H1 (cell line): Measurements from ENCODE around the gene MYO16. TPM values are rescaled to one million over a fixed set of nuclear protein-coding genes. Genes with fewer than 3 reads are reported as not detected.

ENCODE experiments used
- CTCF ChIA-PET: fragments of 300-600 bp; sonication (Branson Sonifier 250); formaldehyde crosslinking; loops from one replicate; lab custom pipeline; 2021; ENCODE audit not compliant: partially characterized antibody; lab: Charles Lee
- POLR2A ChIA-PET: fragments of 300-600 bp; sonication (Branson Sonifier 250); formaldehyde crosslinking; loops from one replicate; lab custom pipeline; 2021; ENCODE audit warnings: inconsistent platforms; ENCODE audit not compliant: partially characterized antibody; lab: Charles Lee
- DNase-seq, 2 experiments: peaks; one replicate each; pipeline versions ENCODE4 v3.0.0 to v3.0.0-alpha.2; 2010 to 2022; ENCODE audit warnings: low spot score in 2 of 2, low read depth in 1 of 2, mixed read lengths in 1 of 2
- FAIRE-seq: peaks from 2 replicates; lab custom pipeline; 2011; peaks lifted over from hg19 to GRCh38; lab: Jason Lieb, UNC
- H2AFZ ChIP-seq: 2 replicates; pipeline ENCODE4 v1.8.1; 2012; ENCODE audit warnings: low read length, inconsistent platforms
- H2AK5ac ChIP-seq: 2 replicates; pipeline ENCODE4 v1.6.1; 2013; ENCODE audit warnings: low read depth, low read length
- H2BK120ac ChIP-seq: replicated peaks from 2 replicates; pipeline ENCODE3; 2013; ENCODE audit warnings: low read depth, low read length, inconsistent platforms
- H2BK12ac ChIP-seq: 2 replicates; pipeline ENCODE4 v1.6.1; 2013; ENCODE audit warnings: low read depth, low read length
- H2BK15ac ChIP-seq: 2 replicates; pipeline ENCODE4 v1.6.1; 2013; ENCODE audit warnings: low read length
- H2BK20ac ChIP-seq: 2 replicates; pipeline ENCODE4 v1.6.1; 2013; ENCODE audit warnings: low read length
- H2BK5ac ChIP-seq: 2 replicates; pipeline ENCODE4 v1.6.1; 2013; ENCODE audit warnings: low read depth, low read length
- H3K14ac ChIP-seq: 2 replicates; pipeline ENCODE4 v1.6.1; 2013; ENCODE audit warnings: inconsistent platforms; ENCODE audit not compliant: insufficient read length
- H3K18ac ChIP-seq: 2 replicates; pipeline ENCODE4 v1.6.1; 2013; ENCODE audit warnings: low read length; ENCODE audit errors: extremely low read depth
- H3K23ac ChIP-seq: 2 replicates; pipeline ENCODE4 v1.6.1; 2013; ENCODE audit warnings: inconsistent platforms; ENCODE audit not compliant: insufficient read length
- H3K23me2 ChIP-seq: 2 replicates; pipeline ENCODE4 v1.6.1; 2013; ENCODE audit warnings: low read depth, low read length
- H3K27ac ChIP-seq: 2 replicates; pipeline ENCODE4 v1.6.1; 2011; ENCODE audit warnings: low read depth, low read length, inconsistent platforms
- H3K27me3 ChIP-seq, 4 experiments: replicated peaks in 1 of 4; 1 replicate in 1 of 4; 2 replicates in 3 of 4; pipeline versions ENCODE4 v1.6.1 to v1.8.1; 2011 to 2013; ENCODE audit warnings: low read length in 3 of 4, mild to moderate bottlenecking in 3 of 4, inconsistent platforms in 2 of 4, mixed read lengths in 2 of 4, moderate library complexity in 1 of 4; ENCODE audit not compliant: control insufficient read depth in 3 of 4, insufficient read depth in 3 of 4; ENCODE audit errors: extremely low read depth in 1 of 4
- H3K36me3 ChIP-seq, 4 experiments: 2 replicates each; pipeline versions ENCODE4 v1.6.1 to v1.8.1; 2011 to 2013; ENCODE audit warnings: mild to moderate bottlenecking in 4 of 4, low read length in 3 of 4, moderate library complexity in 2 of 4, control low read depth in 1 of 4, inconsistent platforms in 1 of 4; ENCODE audit not compliant: insufficient read depth in 4 of 4, control insufficient read depth in 2 of 4
- H3K4ac ChIP-seq: replicated peaks from 2 replicates; pipeline ENCODE3; 2013; ENCODE audit warnings: low read length, low read depth, mixed read lengths, inconsistent platforms; ENCODE audit not compliant: insufficient read length
- H3K4me1 ChIP-seq, 4 experiments: replicated peaks in 1 of 4; 1 replicate in 1 of 4; 2 replicates in 3 of 4; pipeline versions ENCODE4 v1.6.1 to v1.8.1; 2011 to 2013; ENCODE audit warnings: low read length in 3 of 4, inconsistent platforms in 2 of 4, mixed read lengths in 1 of 4; ENCODE audit not compliant: insufficient read depth in 4 of 4, control insufficient read depth in 3 of 4
- H3K4me2 ChIP-seq, 2 experiments: 2 replicates each; pipeline versions ENCODE4 v1.6.1 to v1.8.1; 2011 to 2013; ENCODE audit warnings: low read depth in 2 of 2, low read length in 2 of 2, control low read depth in 1 of 2, inconsistent platforms in 1 of 2, mild to moderate bottlenecking in 1 of 2; ENCODE audit not compliant: insufficient read depth in 1 of 2
- H3K4me3 ChIP-seq, 4 experiments: fragments of 200-600, 300-600 bp in 1 of 4; sonication (generic), shearing (Covaris generic), sonication (Bioruptor Twin) in 1 of 4; 2 replicates each; pipeline versions ENCODE4 v1.5.1 to v1.8.1; 2011 to 2016; ENCODE audit warnings: low read length in 4 of 4, low read depth in 3 of 4, control low read depth in 2 of 4, inconsistent platforms in 2 of 4, mild to moderate bottlenecking in 2 of 4, mixed read lengths in 1 of 4, moderate library complexity in 1 of 4; ENCODE audit not compliant: insufficient read depth in 2 of 4; ENCODE audit errors: extremely low read depth in 1 of 4
- H3K56ac ChIP-seq: replicated peaks from 2 replicates; pipeline ENCODE3; 2013; ENCODE audit warnings: low read depth, mild to moderate bottlenecking, mixed read lengths, low read length, inconsistent platforms; ENCODE audit not compliant: insufficient read length
- H3K79me1 ChIP-seq: 2 replicates; pipeline ENCODE4 v1.6.1; 2013; ENCODE audit warnings: low read depth, low read length, control low read depth
- H3K79me2 ChIP-seq, 2 experiments: 2 replicates each; pipeline versions ENCODE4 v1.6.1 to v1.8.1; 2012 to 2013; ENCODE audit warnings: low read length in 2 of 2, mild to moderate bottlenecking in 2 of 2, inconsistent platforms in 1 of 2; ENCODE audit not compliant: insufficient read depth in 2 of 2, control insufficient read depth in 1 of 2
- H3K9ac ChIP-seq, 4 experiments: replicated peaks in 1 of 4; 1 replicate in 1 of 4; 2 replicates in 3 of 4; pipeline versions ENCODE4 v1.6.1 to v1.8.1; 2011 to 2013; ENCODE audit warnings: low read depth in 3 of 4, low read length in 3 of 4, control low read depth in 2 of 4, mild to moderate bottlenecking in 2 of 4, moderate library complexity in 2 of 4, inconsistent platforms in 1 of 4; ENCODE audit errors: extremely low read depth in 1 of 4
- H3K9me3 ChIP-seq, 2 experiments: 2 replicates each; pipeline versions ENCODE4 v1.6.1 to v1.8.1; 2012 to 2013; ENCODE audit warnings: mild to moderate bottlenecking in 2 of 2, moderate library complexity in 2 of 2, control low read depth in 1 of 2, inconsistent platforms in 1 of 2, low read depth in 1 of 2, low read length in 1 of 2, mixed read lengths in 1 of 2; ENCODE audit not compliant: insufficient read depth in 2 of 2
- H4K20me1 ChIP-seq, 2 experiments: replicated peaks in 1 of 2; 2 replicates each; pipeline versions ENCODE3 to v1.8.1; 2011 to 2013; ENCODE audit warnings: inconsistent platforms in 2 of 2, low read length in 2 of 2, mild to moderate bottlenecking in 1 of 2; ENCODE audit not compliant: insufficient read depth in 2 of 2, control insufficient read depth in 1 of 2
- H4K5ac ChIP-seq: 2 replicates; pipeline ENCODE4 v1.6.1; 2013; ENCODE audit warnings: low read length, low read depth, mixed read lengths, inconsistent platforms; ENCODE audit not compliant: insufficient read length
- H4K8ac ChIP-seq: 2 replicates; pipeline ENCODE4 v1.8.0; 2013; ENCODE audit warnings: mild to moderate bottlenecking, moderate library complexity, low read length, inconsistent platforms; ENCODE audit not compliant: insufficient read depth; ENCODE audit errors: extremely low read depth
- H4K91ac ChIP-seq: replicated peaks from 2 replicates; pipeline ENCODE3; 2013; ENCODE audit warnings: low read length, mixed read lengths, inconsistent platforms; ENCODE audit not compliant: insufficient read length
- CHD2 ChIP-seq: IDR thresholded peaks from 2 replicates; pipeline ENCODE4 v1.6.1; 2012; ENCODE audit warnings: low read length, improper control_type of control experiment
- CTCF ChIP-seq, 3 experiments: IDR thresholded peaks; 1 replicate in 2 of 3; 2 replicates in 1 of 3; pipeline versions ENCODE4 v1.5.1 to v1.6.1; 2011; ENCODE audit warnings: low read length in 3 of 3, mild to moderate bottlenecking in 3 of 3, inconsistent platforms in 2 of 3, low read depth in 1 of 3, moderate library complexity in 1 of 3; ENCODE audit not compliant: insufficient read depth in 1 of 3; ENCODE audit errors: control extremely low read depth in 1 of 3
- EZH2 ChIP-seq: fragments of 200-600 bp; sonication (generic); IDR thresholded peaks from 2 replicates; pipeline ENCODE4 v1.7.1; 2012; ENCODE audit warnings: low read depth, mild to moderate bottlenecking, moderate library complexity, low read length, inconsistent platforms; ENCODE audit not compliant: severe bottlenecking
- GTF2F1 ChIP-seq: IDR thresholded peaks from 2 replicates; pipeline ENCODE4 v1.6.1; 2012; ENCODE audit warnings: low read depth, low read length, improper control_type of control experiment, borderline replicate concordance
- JUND ChIP-seq: IDR thresholded peaks from 2 replicates; pipeline ENCODE4 v1.6.1; 2011; ENCODE audit warnings: mild to moderate bottlenecking, improper control_type of control experiment, low read length
- KDM1A ChIP-seq: fragments of 200-600, 300-600 bp; sonication (generic); IDR thresholded peaks from 2 replicates; pipeline ENCODE4 v1.7.1; 2016; ENCODE audit warnings: mild to moderate bottlenecking, low read length, borderline replicate concordance
- POU5F1 ChIP-seq: IDR thresholded peaks from 2 replicates; pipeline ENCODE4 v1.6.1; 2011; ENCODE audit warnings: low read depth, mild to moderate bottlenecking, low read length, moderate library complexity
- ZNF274 ChIP-seq: IDR thresholded peaks from 2 replicates; pipeline ENCODE4 v1.7.0; 2012; ENCODE audit warnings: low read length, borderline replicate concordance; ENCODE audit errors: extremely low read depth
- WGBS, 2 experiments: shearing (Covaris generic) in 1 of 2; methylation state at CpG; one replicate each; pipeline versions ENCODE4 v1.1.6 to v1.1.7; 2013 to 2015; ENCODE audit warnings: low lambda C conversion rate in 2 of 2, mixed read lengths in 2 of 2, inconsistent platforms in 1 of 2, low coverage in 1 of 2, missing lambda C conversion rate in 1 of 2; ENCODE audit not compliant: insufficient replicate concordance in 2 of 2, insufficient coverage in 1 of 2, insufficient read length in 1 of 2; ENCODE audit errors: extremely low coverage in 1 of 2, missing lambda C conversion rate in 1 of 2; 5-methylcytosine and 5-hydroxymethylcytosine counted together
- polyA plus RNA-seq, 7 experiments: library from polyadenylated mRNA; depleted of rRNA in 3 of 7; stranded (reverse) in 5 of 7; unstranded in 2 of 7; fragments of >200 nt in 5 of 7; fragments of 200-250 nt in 2 of 7; gene quantifications; 1 replicate in 5 of 7; 2 replicates in 1 of 7; 4 replicates in 1 of 7; pipeline versions ENCODE4 v1.2.1 to v1.2.3, GENCODE V29; 2011 to 2013; ENCODE audit warnings: missing spikeins in 2 of 7, mixed read lengths in 2 of 7
- total RNA-seq: library from RNA; stranded (reverse); fragmentation: NEBNext Ultra II Directional; extraction: Animal tissue kit (Norgen Biotek cat#: 25700); gene quantifications from 2 replicates; pipeline ENCODE4 v1.2.1, GENCODE V29; 2021

The MYO16 gene
- total and polyA plus RNA-seq, 2 of the 8 experiments (the other 6 are each of a cell fraction or from before 2014, with no cell fraction given): 0.02 to 0.22 TPM

DNA sequence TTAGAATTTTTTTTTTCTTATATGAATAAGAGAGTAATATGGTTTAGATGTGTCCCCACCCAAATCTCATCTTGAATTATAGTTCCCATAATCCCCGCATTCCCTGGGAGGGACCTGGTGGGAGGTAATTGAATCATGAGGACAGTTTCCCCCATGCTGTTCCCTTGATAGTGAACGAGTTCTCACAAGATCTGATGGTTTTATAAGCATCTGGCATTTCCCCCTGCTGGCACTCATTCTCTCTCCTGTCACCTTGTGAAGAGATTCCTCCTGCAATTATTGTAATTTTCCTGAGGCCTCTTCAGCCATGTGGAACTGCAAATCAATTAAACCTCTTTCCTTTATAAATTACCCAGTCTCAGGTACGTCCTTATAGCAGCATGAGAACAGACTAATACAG lies 205.7 kb downstream of the MYO16 start:
- Histone ChIP-seq H3K9ac (no peak overlapping the region), H3K9me3 (peaks cover 5 to 7% of the 10 kb centered on the region in 2 experiments; a peak in 3 of 4 replicates), H3K14ac (no peak overlapping the region), H3K18ac (no peak overlapping the region), H4K91ac (no peak overlapping the region), H4K20me1 (no peaks in the 10 kb centered on the region), H3K27ac (no peak overlapping the region), H2BK12ac (no peak overlapping the region), H4K5ac (no peak overlapping the region), H3K4me1 (no peaks in the 10 kb centered on the region), H3K23ac (no peak overlapping the region), H2BK120ac (no peak overlapping the region), H3K27me3 (no peaks in the 10 kb centered on the region), H4K8ac (no peak overlapping the region), H3K23me2 (no peaks in the 10 kb centered on the region), H2BK20ac (no peak overlapping the region), H2BK5ac (no peak overlapping the region), H3K4me2 (no peak overlapping the region), H2BK15ac (no peak overlapping the region), H2AFZ (no peak overlapping the region), H3K4me3 (no peak overlapping the region), H3K36me3 (no peaks in the 10 kb centered on the region), H3K79me1 (no peaks in the 10 kb centered on the region), H3K4ac (no peak overlapping the region), H3K56ac (no peak overlapping the region), H2AK5ac (no peak overlapping the region), H3K79me2 (no peaks in the 10 kb centered on the region)
- DNase-seq: no peak
- 87% methylated on average over 3 of the region's 3 CpGs; no CpG with 5 or more reads in 1 of the 2 experiments for WGBS, 2 experiments
- FAIRE-seq: no peak
- CTCF ChIA-PET: no interaction called here
- no peak for TF ChIP-seq ZNF274
- TF ChIP-seq CTCF (IDR thresholded peaks at IDR 0.05; ENCODE audit: control extremely low read depth in 1 of 3, insufficient read depth in 1 of 3, low read depth in 1 of 3, low read length in 3 of 3): no peak
- no peak for TF ChIP-seq EZH2
- TF ChIP-seq GTF2F1: no peak
- TF ChIP-seq POU5F1: no peak
- TF ChIP-seq KDM1A: no peak
- TF ChIP-seq CHD2: no peak
- TF ChIP-seq JUND: no peak
- POLR2A ChIA-PET: no interaction called here
